GM21576 (cell line): ENCODE data around the gene NFU1.

ENCODE experiments used
- ATAC-seq: cut with Tn5 transposase; IDR thresholded peaks from one replicate; pipeline ENCODE4 v1.9.1; 2021; ENCODE audit warnings: mild to moderate bottlenecking, moderate library complexity; ENCODE audit not compliant: unreplicated experiment

NFU1 gene

GRCh38 chr2:69436938-69437750 lies at the start of gene NFU1:
Gene NFU1 (minus strand): TSS chr2:69437435. CDS start chr2:69437422, 13 bp downstream.
- ATAC-seq, result peak; percentile 92

DNA sequence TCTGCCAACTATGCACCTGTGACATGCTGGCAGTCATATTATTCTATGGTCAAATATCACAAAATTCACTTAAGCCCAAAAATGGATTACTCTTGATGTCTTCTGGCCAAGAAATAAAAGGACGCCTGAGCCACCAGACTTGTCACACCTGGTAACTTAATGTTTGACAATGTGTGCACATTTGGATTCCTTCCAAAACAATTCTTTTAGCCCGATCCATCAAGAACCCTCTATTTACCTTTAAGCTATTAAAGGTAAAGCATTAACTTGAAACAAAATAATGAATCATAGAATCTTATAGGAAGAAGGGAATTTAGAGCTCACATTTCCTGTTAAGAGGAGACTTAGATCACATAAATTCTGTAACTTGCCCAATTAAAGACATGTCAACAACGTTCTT lies 46.5 kb upstream of the NFU1 start:
- ATAC-seq, result no peak

DNA sequence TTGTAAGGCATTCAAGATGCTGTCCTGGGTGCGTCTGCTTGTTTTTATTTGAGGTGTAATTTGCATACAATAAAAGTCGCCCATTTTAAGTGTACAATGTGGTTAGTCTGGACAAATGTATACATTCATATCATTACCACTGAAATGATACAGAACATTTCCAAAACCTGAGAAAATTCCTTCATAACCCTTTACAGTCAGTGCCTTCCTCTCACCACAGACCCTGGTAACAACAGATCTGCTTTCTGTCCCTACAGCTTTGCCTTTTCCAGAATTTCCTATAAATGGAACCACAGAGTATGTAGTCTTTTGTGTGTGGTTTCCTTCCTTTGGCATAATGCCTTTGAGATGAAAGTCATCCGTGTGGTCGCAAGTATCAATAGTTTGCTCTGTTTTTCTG lies 45.8 kb upstream of the NFU1 start:
- ATAC-seq, result no peak

- no peak for ATAC-seq
Observed at GRCh38 chr2:69482471-69482870, 45.2 kb upstream of the NFU1 start.

DNA sequence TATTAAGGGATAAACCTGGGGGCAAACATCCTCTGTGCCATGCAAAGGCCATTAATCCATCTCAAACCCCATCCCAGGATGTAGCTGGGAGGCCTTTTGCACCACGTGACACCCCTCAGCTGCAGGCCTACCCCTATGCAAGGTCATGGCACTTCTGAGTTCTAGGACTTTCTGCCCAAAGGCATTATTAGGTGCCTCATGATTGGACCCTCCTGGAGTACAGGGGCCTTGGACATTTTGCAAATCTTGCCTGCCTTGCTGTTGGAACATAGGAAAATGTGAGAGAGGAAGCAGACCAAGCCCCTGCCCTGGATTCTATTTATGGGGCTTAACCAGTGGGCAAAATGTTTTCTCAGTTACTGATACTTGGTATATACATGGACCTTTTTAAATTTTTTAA lies 44.2 kb upstream of the NFU1 start:
- ATAC-seq, result no peak

- ATAC-seq, result no peak
Observed at GRCh38 chr2:69477627-69478026, 40.4 kb upstream of the NFU1 start.

- no peak for ATAC-seq
Observed at GRCh38 chr2:69474688-69475087, 37.5 kb upstream of the NFU1 start.

- no peak for ATAC-seq
Observed at GRCh38 chr2:69471793-69472192, 34.6 kb upstream of the NFU1 start.

DNA sequence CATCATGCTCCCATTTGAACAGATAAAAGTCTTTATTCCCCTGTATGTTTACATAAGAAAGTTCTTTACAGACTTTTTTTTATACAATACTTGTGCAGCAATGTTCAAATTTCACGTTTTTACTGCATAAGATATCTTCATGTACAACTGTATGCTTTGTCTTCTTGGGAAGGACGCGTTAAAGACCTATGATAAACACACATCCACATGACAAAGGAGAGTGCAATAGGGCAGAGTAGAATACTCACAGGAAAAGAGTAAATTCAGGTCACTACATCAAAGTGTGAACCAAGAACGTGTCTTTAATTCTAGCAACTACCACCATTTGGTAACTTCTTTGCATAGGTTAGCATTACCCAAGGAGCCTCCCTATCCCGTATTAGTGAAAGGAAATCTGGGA lies 33.7 kb upstream of the NFU1 start:
- ATAC-seq, result no peak

- ATAC-seq, result no peak
Observed at GRCh38 chr2:69469784-69470183, 32.5 kb upstream of the NFU1 start.

GRCh38 chr2:69469375-69469774 lies 32.1 kb upstream of the NFU1 start:
- no peak for ATAC-seq

- ATAC-seq, result no peak
Observed at GRCh38 chr2:69466728-69467127, 29.5 kb upstream of the NFU1 start.

- no peak for ATAC-seq
Observed at GRCh38 chr2:69465513-69466456, 28.6 kb upstream of the NFU1 start.

DNA sequence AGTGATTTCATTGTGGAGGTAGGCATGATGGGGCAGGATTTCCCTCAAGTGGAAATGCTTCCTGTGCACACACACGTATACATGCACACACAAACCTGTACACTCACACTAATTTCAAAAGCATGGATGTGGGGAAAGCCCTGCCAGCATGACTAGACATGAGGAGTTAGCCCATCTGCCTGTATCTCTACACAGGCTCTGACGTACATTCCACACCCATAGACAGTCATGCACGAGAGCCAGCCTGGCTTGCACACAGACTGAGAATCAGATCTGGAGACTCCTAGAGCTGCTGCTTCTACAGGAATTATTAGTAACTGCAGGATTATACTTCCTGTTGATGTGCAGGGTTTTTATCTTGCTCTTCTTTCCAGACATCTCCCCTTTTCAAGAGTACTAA lies 27.3 kb upstream of the NFU1 start:
- no peak for ATAC-seq

DNA sequence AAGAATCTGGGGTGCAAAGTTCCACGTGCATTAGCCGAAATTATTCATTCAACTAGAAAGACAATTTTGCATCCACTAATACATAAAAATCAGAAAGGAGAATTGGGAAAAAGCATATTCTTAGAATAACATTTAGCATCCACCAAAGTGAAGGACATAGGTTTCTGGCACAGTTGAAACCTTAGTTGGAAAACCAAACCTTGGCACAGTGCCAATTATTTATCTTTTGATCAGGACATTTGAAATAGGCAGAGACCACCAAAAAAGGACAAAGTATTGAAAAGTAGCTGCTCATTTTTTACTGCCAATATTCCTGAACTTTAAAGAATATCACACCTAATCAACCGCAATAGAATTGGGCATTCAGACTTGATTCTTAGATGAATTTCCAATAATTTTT lies 25.5 kb upstream of the NFU1 start:
- ATAC-seq, result no peak

DNA sequence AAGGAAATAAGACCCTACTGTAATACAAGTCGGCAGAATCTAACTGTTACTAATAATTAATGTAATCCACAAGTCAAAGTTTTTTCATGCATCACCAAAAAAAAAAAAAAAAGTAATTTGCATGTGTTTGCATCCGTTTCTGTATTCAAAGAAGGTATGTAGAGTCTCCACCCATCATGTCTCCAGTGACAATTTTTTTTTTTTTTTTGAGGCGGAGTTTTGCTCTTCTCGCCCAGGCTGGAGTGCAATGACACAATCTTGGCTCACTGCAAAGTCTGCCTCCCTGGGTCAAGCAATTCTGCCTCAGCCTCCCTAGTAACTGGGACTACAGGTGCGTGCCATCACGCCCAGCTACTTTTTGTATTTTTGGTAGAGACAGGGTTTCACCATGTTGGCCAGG lies 24.2 kb upstream of the NFU1 start:
- ATAC-seq, result no peak

- ATAC-seq, result no peak
Observed at GRCh38 chr2:69459936-69460335, 22.7 kb upstream of the NFU1 start.

- ATAC-seq, result no peak
Observed at GRCh38 chr2:69456950-69457445, 19.8 kb upstream of the NFU1 start.

GRCh38 chr2:69456154-69456553 lies 18.9 kb upstream of the NFU1 start:
- ATAC-seq, result no peak

GRCh38 chr2:69454976-69455375 lies 17.7 kb upstream of the NFU1 start:
- no peak for ATAC-seq

DNA sequence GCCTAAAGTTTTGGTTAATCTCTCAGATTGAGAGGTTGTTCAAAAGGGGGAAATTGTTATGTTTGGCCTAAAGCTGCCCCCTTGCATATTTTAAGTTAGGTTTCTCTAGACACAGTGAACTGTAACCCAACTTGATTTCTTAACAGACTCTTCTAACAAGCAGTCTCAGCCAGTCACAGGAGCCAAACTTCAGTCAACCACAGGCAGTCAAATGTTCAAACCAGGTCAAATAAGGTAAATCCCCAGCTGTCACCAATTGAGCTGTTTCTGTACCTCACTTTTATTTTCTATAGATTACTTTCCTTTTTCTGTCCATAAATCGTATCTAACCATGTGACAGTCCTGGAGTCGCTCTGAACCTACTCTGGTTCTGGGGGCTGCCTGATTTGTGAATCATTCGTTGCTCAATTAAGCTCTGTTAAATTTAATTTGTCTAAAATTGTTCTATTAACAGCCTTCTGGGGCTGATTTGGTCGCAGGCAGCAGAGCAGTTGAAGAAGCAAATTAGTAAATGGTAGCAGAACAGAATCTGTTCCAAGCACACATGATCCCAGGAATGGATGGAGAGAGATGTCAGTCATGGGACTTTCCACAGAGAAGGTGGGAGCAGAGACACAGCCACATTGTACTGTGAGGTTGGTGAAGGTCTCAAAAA lies 16.4 kb upstream of the NFU1 start:
- ATAC-seq, result peak; percentile 78
